H1 (cell line): Measurements from ENCODE around the gene CCDC106. TPM values are rescaled to one million over a fixed set of nuclear protein-coding genes. Genes with fewer than 3 reads are reported as not detected.

Source experiments
- SUZ12 ChIP-seq: fragments of 200-600 bp; sonication (generic); IDR thresholded peaks from 2 replicates; pipeline ENCODE4 v1.6.1; 2012; ENCODE audit warnings: mild to moderate bottlenecking, inconsistent platforms, low read length, moderate library complexity, mixed read lengths
- TCF12 ChIP-seq: IDR thresholded peaks from 2 replicates; pipeline ENCODE4 v1.6.1; 2011; ENCODE audit warnings: low read depth, mild to moderate bottlenecking, low read length
- USF2 ChIP-seq: IDR thresholded peaks from 2 replicates; pipeline ENCODE4 v1.6.1; 2011; ENCODE audit warnings: low read length, improper control_type of control experiment
- ZNF274 ChIP-seq: IDR thresholded peaks from 2 replicates; pipeline ENCODE4 v1.7.0; 2012; ENCODE audit warnings: low read length, borderline replicate concordance; ENCODE audit errors: extremely low read depth
- polyA plus RNA-seq, 7 experiments: library from polyadenylated mRNA; depleted of rRNA in 3 of 7; stranded (reverse) in 5 of 7; unstranded in 2 of 7; fragments of >200 nt in 5 of 7; fragments of 200-250 nt in 2 of 7; gene quantifications; 1 replicate in 5 of 7; 2 replicates in 1 of 7; 4 replicates in 1 of 7; pipeline versions ENCODE4 v1.2.1 to v1.2.3, GENCODE V29; 2011 to 2013; ENCODE audit warnings: missing spikeins in 2 of 7, mixed read lengths in 2 of 7
- total RNA-seq: library from RNA; stranded (reverse); fragmentation: NEBNext Ultra II Directional; extraction: Animal tissue kit (Norgen Biotek cat#: 25700); gene quantifications from 2 replicates; pipeline ENCODE4 v1.2.1, GENCODE V29; 2021

The CCDC106 gene
- total and polyA plus RNA-seq, 2 of the 8 experiments (the other 6 are each of a cell fraction or from before 2014, with no cell fraction given) = 12.0 to 20.1 TPM

DNA sequence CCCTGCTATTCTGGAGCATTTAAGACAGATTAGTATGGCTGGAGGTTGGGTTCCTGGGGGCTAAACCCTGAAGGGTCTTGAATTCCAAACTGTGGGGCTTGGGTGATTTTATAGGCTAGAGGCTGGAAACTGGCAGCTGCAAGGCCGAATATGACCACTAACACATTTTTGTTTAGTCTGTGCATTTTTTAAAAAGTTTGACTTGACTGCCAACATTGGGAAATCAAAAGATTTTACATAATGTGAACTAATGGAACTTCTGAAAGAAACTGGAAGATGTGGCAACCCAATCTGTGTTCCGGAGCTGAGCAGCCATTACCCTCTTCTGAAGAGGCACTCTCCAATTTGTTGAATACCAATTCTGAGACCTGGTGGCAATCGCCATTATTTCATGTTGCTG, 28.7 kb upstream of the CCDC106 start (continued):
- TF ChIP-seq USF2 = no peak
- TF ChIP-seq TCF12 = no peak
- TF ChIP-seq SUZ12 = no peak
- no peak for TF ChIP-seq ZNF274
- TF ChIP-seq, all 59 proteins: peak for 0
